ENCODE data around the gene TGFBR3L.
"Not testable (repeated sequence)": the region's sequence is repeated elsewhere in the genome, so short reads cannot be mapped to it uniquely, and the experiment has no call there.

Gene TGFBR3L

DNA sequence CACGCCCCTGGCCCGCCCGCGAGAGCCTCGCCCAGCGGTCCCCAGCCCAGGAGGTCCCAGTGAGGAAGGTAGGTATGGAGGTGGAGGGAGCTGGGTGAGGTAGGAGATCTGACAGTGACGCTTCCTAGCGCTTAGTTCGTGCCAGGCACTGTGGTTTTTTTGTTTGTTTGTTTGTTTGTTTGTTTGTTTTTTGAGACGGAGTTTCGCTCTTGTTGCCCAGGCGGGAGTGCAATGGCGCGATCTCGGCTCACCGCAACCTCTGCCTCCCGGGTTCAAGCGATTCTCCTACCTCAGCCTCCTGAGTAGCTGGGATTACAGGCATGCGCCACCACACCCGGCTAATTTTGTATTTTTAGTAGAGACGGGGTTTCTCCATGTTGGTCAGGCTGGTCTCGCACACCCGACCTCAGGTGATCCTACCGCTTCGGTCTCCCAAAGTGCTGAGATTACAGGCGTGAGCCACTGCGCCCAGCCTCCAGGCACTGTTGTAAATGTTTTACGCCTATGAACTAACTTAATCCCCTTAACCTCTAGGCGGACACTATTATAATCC, 3.5 kb downstream of the TGFBR3L start:
- not testable (repeated sequence) for DNase-seq

DNA sequence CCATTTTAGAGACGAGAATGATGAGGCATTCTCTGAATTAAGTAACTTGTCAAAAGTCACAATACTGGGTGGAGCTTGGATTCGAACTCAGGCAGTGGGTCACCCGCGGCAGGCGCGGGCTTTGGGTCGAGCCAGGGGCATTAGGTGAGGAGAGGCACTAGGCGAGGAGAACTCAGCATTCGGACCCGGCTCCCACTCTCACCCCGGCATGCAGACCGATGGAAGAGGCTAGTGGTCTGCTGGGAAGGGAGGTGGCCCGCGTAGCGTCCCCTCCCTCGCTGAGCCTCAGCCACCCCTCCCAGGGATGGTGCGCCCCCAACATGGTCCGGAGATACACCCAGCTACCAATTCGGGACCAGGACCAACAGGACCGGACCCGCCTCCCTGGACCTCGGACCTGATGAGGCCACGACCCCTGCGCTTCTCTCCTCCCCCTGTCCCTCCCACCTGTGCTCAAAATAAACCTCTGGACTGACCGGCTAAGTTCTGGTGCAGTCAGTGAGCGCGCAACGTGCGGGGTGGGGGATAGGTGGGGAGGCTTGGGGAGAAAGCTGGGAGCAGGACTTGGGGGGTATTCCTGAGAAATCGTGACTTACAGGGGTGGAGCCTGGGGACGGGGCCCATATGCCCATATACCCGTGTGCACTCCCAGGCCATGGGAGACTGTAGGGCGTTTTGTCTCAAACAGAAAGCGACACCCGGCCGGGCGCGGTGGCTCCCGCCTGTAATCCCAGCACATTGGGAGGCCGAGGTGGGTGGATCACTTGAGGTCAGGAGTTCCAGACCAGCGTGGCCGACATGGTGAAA, 4.2 kb downstream of the TGFBR3L start:
- DNase-seq, result no peak

DNA sequence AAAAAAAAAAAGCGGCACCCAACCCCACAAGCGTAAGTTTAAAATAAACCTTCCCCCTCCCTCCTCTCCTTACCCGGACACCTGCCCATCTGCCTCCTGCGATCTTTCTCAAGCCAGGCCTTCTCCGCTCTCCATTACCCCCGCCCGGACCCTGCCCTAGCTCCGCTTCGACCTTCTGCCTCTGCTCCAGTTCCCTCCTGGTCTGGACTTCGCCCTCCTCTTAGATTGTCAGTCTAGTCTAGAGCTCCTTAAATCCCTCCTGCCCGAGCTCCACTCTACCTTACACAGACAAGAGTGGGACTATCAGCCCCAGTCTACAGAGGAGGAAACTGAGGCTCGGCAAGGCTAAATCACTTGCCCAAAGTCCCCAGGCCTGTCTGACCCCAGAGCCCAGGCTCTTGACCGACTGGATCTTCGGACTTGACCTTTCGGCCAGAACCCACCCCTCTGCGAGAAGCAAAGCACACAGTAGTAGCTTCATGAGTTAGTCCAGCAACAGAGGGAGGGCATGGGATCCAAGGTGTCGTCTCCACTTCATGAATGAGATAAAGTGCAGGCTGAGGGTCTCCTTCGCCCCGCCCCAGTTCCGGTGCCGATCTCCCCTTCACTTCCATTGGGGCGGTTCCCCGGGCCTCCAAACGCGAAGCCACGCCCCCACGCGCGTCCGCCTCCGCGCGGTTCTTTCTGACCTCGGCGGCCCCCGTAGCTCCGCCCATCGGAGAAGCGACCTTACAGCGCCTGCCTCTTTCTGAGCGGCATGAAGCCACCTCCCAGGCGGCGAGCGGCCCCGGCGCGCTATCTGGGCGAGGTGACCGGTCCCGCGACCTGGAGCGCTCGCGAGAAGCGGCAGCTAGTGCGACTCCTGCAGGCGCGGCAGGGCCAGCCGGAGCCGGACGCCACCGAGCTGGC, 5.2 kb downstream of the TGFBR3L start, which contains the start of gene SNAPC2:
SNAPC2 (plus strand) TSS at position 729 of the 909 bp plus-strand sequence; CDS start at position 758, 29 bp downstream.
- DNase-seq, result peak; percentile 91 to 95 (median 92)

DNA sequence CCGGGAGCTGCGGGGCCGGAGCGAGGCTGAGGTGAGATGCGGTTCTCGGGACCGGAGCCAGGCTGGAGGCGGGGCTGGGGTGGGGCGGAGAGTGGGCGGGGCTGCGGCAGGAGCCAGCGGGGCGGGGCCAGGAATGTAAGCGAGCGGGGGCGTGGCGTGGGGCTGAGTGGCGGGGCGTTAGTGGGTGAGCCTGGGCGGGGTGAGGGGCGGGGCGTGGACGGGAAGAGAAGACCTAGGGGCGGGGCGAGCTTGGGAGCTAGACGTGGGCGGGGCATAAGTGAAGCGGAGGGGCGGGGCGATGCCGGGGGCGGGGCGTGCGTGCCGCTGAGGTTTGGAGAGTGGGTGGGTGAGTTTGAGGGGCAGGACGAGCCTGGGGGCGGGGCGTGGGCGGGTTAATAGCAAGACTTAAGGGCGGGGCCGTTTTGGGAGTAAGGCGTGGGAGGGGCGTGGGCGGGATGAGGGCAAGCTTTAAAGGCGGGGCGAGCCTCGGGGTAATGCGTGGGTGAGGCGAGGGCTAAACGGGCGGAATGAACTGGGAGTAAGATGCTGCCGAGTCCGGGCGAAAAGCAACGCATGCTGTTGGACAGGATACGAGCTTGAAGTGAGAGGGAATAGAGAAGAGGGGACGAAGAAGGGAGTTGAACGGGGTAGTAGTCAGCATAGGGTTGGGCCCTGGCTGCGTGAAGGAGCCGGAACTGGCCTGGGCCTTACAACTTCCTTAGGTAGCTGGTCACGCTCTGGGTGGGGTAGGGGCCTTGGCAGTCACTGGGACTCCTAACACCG, 6.1 kb downstream of the TGFBR3L start:
- DNase-seq, result peak; percentile 99 to 100 (median 100)

DNA sequence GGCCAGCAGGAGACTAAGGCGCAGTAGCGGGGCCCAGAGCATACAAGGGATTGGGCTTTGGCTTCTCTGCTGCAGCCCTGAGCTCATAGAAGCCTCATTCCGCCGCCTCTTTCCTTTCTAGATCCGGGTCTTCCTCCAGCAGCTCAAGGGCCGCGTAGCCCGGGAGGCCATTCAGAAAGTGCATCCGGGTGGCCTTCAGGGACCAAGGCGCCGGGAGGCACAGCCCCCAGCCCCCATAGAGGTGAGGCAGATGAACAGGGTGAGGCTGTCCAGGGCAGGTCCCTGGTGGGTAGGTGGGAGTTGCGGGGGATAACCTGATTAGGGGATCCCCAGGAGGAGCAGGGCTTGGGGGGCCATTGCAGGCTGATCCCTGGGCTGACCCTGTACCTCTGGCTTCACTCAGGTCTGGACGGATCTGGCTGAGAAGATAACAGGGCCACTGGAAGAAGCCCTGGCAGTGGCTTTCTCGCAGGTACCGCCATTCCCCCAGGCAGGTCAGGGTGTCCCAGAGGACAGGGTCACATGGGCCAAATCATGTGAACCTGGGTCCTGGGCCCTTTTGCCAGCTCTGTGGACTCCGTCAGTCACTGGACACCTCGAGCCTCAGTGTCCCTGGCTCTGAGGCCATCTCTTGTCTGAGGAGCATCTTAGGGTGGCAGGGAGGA, 6.8 kb downstream of the TGFBR3L start:
- DNase-seq, result no peak

DNA sequence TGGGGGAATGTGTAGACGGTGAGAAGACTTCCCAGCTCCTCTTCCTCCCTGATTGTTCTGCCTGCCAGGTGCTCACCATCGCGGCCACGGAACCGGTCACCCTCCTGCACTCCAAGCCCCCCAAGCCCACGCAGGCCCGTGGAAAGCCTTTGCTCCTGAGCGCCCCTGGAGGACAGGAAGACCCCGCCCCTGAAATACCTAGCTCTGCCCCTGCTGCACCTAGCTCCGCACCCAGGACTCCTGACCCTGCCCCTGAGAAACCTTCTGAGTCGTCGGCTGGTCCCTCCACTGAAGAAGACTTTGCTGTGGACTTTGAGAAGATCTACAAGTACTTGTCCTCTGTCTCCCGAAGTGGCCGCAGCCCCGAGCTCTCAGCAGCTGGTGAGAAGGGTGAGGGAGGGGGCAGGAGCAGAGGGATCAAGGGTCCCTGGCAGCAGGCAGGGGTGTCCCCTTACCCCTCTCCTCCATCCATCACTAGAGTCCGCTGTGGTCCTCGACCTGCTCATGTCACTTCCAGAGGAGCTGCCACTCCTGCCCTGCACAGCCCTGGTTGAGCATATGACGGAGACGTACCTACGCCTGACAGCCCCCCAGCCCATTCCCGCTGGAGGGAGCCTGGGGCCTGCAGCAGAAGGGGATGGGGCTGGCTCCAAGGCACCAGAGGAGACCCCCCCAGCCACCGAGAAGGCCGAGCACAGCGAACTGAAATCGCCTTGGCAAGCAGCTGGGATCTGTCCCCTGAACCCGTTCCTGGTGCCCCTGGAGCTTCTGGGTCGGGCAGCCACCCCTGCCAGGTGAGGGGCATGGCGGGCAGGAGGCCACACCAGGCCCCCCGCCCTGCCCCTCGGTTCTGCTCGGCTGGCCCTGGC, 7.6 kb downstream of the TGFBR3L start:
- DNase-seq, result no peak

DNA sequence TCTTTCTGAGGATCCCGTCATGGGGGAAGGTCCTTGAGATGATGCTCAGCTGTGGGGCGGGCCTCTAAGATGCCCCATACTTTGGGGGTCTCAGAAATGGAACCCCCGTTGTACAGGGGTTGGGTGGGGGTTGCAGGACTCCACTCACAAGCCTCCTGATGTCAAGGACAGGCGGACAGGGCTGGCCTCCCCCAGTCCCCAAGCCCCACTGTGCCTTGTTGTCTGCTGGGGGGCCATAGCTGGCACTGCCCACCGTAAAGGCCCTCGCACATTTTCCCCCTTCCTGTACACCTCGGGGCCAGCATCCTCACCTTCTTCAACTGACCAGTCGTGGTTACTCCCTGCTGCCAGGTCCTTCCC, 8.2 kb downstream of the TGFBR3L start:
- no peak for DNase-seq

DNA sequence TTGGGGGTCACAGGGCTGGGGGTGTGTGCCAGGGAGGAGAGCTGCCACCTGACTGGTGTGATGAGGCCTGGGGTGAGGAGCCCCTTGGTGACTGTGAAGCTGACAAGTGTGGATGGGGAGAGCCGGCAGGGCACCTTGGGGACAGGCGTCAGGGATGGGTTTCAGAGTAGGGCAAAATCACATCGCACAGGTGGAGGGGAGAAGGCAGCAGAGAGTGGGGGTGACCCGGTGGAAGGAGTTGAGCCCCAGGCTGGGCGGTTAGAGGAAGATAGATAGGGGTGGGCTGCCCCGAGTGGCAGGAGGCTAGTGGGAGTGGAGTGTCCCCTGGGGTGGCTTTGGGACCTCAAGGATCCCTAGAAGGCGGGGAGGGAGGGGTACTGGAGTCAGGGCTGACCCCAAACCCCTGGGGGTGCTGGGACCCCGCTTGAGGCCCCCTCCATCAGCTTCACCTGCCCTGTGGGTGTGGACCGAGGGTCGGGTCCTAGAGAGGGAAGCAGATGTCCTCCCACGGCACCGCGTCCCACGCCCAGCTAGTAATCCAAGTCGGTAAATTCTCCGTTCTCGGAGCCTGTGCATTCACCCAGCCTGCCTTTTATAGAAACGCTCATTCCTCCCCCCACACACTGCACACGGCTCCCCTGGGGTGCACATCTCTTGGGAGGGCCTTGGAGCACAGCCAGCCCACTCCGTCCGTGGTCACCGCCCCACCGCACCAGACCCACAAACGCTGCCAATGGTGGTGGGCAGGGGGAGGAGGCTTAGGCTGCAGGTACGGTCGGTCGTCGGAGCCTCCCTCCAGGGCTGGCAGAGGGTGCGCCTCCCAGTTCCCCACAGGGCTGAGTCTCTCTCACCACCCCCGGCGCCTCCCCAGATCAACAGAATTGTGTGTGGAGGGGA, 8.9 kb downstream of the TGFBR3L start:
- no peak for DNase-seq

DNA sequence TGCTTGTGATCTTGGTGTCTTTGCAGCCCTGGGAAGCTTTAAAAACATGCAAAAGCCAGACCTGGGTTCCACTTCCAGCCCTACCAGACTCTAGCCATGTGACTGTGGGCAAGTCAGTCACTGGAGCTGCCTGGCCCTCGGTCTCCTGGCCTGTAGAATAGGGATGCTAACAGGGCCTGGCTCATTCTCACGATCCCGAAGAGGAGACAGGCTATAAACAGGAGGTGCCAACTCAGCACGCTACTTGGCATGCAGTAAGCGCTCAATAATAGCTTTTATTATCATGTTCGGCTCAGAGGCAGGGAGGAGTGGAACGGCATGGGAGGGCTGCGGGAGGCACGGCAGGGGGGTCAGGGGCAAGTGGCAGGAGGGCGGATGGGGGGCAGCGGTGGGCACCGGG, 9.6 kb downstream of the TGFBR3L start:
- DNase-seq, result no peak

DNA sequence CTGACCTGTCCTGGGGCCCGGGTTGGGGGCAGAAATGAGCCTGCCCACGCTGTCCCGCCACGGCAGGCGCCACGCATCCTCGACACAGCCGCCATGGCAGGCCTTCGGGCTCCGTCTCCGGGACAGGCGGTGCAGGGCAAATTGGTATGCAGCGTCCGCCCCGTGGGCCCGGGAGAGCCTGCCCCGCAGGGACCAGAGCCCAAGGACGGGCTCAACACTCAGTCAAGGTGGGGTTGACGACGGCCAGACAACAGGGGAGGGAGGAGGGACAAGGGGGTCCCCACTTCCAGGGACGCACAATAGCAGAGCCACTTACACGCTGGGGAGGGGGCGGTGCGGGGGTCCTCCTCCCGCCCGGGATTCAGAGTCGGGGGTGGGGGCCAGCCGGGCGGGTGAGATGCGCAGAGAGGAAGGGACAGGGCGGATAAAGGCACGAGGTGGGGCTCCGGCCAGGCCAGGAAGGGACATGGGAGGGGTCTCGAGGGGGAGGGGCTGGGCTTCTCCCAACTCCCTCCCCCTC, 10.1 kb downstream of the TGFBR3L start:
- no peak for DNase-seq

DNA sequence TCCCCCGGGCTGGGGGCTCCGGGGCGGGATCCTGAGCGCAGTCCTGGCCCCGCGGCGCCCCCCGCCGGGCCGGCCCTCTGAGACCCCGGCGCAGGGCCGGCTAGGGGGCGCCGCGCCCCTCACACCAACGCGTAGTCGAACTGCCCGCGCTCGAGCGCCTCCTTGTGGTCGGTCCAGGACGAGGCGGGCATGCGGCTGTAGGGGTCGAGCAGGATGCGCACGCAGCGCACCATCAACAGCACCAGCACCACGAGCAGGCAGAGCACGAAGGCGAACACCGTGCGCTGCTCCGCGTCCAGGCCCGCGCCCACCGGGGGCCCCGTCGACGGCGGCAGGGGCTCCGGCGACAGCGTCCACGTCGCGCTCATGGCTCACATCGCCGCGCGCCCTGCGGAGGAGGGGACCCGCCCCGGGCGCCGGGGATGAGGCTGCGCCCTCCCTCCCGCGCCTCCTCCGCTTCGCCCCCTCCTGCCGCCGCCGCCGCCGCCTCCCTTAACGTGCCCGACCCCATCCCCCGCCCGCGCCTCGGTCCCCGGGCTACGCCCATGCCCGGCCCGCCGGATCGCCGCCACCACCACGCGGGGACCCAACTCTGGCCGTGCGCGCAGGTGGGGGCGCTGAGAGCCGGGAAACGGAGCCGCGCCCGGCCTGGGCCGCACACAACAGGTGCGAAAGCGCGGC, 10.7 kb downstream of the TGFBR3L start:
- peak; percentile 63 to 71 (median 68) for DNase-seq

DNA sequence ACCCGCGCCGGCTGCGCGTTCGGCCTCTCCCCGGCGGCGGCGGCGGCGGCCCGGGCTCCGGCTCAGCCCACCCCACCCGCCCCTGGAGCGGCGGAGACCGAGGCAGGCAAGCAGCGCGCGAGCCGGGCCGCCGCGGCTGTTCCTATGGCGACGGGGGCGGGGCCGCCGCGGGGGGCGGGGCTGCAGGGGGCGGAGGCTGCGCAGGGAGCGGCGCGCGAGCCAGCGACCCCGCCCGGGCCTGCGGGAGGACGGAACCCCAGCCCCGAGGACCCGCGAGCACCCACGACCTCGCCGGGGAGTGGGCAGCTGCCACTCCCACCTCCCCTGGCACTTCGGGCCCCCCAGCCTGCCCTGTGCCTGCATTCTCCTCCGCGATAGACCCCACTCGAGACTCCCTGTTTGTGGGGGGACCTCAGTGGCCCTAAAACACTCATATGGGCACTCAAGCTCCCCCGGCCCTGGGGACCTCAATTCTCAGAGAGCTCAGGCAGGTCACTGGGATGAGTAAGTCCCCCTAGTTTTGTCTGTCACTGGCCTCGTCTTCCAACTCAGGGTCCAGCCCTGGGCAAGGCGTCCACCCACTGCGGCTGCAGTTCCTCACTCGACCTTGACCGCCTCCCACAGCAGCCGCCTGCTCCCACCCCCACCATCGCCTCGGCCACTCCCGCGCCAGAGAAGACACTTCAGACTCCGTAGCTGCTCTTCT, 11.5 kb downstream of the TGFBR3L start, which contains the start of gene CTXN1:
CTXN1 (minus strand) TSS at position 115 of the 706 bp plus-strand sequence. CDS start 597 bp downstream, outside the sequence.
- peak; percentile 57 to 69 (median 62) for DNase-seq

DNA sequence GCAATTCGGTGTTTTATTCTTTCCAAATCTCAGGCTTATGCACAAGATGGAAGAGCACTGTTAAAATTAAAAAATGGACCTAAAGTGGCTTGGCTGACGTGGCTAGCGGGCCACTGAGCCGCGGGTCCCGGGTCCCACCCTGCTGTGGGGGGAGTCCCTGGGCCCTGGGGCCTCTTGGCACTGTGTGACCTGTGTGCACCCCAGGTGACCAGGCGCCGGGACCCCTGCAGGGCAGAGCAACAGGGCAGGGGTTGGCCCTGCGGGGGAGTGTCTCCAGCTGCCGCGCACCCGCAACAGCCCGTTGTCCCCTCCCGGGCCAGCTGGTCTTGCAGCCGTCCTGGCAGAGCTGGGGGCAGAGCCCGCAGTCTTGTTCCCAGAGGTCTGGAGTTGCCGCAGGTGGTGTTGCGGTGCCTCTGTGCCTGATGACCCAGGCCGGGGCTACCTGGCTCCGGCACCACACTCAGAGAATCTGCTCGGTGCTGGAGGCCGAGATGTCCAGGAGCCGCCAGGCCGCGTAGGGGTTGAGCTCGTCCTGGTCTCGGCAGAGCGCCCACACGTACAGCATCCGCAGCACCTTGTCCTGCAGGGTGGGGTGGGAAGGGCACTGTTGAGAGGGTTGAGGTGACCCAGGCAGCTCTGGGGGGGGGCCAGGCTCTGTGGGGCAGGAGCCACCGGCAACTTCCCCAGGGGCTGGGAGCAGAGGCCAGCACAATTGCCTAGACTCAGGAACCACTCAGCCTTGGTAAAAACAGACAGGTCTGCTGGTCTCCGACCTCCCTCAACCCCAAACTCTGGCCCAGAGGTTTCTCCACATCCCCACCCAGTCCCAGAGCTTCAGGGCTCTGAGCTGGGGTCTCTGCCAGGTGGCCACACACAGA, 12.3 kb downstream of the TGFBR3L start:
- DNase-seq, result no peak

DNA sequence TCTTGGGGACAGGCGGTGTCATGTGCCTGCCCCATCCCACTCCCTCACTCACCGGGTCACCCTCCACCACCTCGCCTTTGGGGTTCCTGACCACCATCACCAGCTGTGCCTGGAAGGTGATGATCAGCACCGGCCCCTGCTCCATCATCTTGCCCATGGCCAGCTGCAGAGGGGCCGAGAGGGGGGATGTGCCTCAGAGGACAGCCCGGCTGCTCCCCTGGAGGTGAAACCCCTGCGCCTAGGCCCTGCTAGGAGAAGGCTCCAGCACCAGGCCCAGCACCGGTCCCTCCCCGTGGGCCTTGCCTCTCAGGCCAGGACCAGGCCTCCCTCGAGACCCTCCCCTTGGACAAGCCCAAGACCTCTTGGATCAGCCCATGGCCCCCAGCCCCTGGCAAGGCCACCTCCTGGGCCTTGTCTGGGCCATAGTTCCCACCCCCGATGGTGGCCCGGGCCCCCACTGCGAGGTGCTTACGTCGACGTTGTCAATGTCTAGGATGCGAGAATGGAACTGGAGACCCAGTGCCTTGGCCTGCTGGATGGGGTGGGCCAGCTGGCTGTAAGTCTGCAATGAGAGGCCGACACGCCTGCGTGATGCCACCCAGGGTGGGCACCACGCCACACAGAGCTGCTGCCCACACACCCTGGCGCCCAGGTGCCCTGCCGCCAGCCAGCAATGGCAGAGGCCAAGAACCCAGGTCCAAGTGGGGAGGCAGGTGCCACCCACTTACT, 13.1 kb downstream of the TGFBR3L start:
- DNase-seq, result no peak

DNA sequence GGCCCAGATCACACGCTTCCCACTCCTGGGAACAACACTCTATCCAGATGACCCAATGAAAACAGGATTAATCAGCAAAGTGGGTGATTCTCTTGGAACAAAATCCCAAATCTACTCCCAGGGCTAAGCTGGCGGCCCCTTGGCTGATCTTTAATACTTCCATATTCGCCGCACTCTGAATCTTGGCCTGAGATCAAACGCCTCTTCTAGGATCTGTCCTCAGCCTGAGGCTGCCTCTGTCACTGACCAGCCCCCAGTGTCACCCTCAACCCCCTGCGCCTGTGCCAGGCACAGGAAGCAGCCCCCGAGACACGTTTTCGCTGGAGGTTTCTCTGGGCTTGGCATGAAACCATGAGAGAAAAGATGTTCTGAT, 13.7 kb downstream of the TGFBR3L start:
- no peak for DNase-seq

Measured in activated CD4-positive, CD25-positive, alpha-beta regulatory T cell (primary cell).